Measurements from ENCODE around the gene BSPRY.

- TF ChIP-seq CTCF (conservative IDR thresholded peaks at IDR 0.05; ENCODE audit: low read depth, low read length) (no peak), EZH2 (IDR thresholded peaks at IDR 0.05; ENCODE audit: low read length, unreplicated experiment) (no peak), EZH2phosphoT487 (IDR thresholded peaks at IDR 0.05; ENCODE audit: borderline replicate concordance, low read length) (no peak)
These were observed 37.4 kb downstream of the BSPRY start for GRCh38 chr9:113386571-113387393.
